HEK293 (cell line): ENCODE data around the gene MMAB.

Source experiments
- CTCF ChIA-PET: fragments of 350-600 bp; formaldehyde crosslinking; extraction: SDS; loops from one replicate; lab custom pipeline; 2021; ENCODE audit warnings: antibody characterized with exemption; lab: Yijun Ruan, JAX
- POLR2A ChIA-PET: fragments of 300-600 bp; formaldehyde crosslinking; extraction: SDS; loops from one replicate; lab custom pipeline; 2020; ENCODE audit warnings: antibody characterized with exemption, inconsistent platforms; lab: Yijun Ruan, JAX
- H3K27ac ChIP-seq: fragments of 200-500 bp; sonication (Bioruptor generic); 2 replicates; pipeline ENCODE4 v1.5.1; 2014; ENCODE audit warnings: low read depth, low read length, control low read depth, inconsistent platforms; ENCODE audit errors: extremely low read depth
- H3K36me3 ChIP-seq, 2 experiments: fragments of 200-500 bp in 1 of 2; sonication (Bioruptor generic) in 1 of 2; 1 replicate in 1 of 2; 2 replicates in 1 of 2; pipeline ENCODE4 v1.5.1; 2014 to 2017; ENCODE audit warnings: inconsistent platforms in 2 of 2, low read length in 2 of 2; ENCODE audit not compliant: control insufficient read depth in 2 of 2, insufficient read depth in 1 of 2
- H3K4me1 ChIP-seq: fragments of 200-500 bp; sonication (Bioruptor generic); 2 replicates; pipeline ENCODE4 v1.5.1; 2014; ENCODE audit warnings: mild to moderate bottlenecking, low read length, inconsistent platforms; ENCODE audit not compliant: control insufficient read depth, insufficient read depth
- H3K4me3 ChIP-seq: 2 replicates; pipeline ENCODE4 v1.5.1; 2011; ENCODE audit warnings: low read depth, mild to moderate bottlenecking, control low read depth, low read length, moderate library complexity
- H3K9me3 ChIP-seq: fragments of 200-500 bp; sonication (Bioruptor generic); 2 replicates; pipeline ENCODE4 v1.5.1; 2014; ENCODE audit warnings: low read depth, low read length, inconsistent platforms; ENCODE audit not compliant: control insufficient read depth, insufficient read depth
- KLF16 ChIP-seq: fragments of 450-650 bp; formaldehyde crosslinking; IDR thresholded peaks from 2 replicates; pipeline ENCODE4 v1.5.1; 2017; ENCODE audit warnings: missing biosample characterization, missing genetic modification characterization
- MYNN ChIP-seq: fragments of 450-650 bp; formaldehyde crosslinking; IDR thresholded peaks from 2 replicates; pipeline ENCODE4 v1.5.1; 2016; ENCODE audit warnings: missing biosample characterization, missing genetic modification characterization, borderline replicate concordance
- OVOL3 ChIP-seq: fragments of 450-650 bp; formaldehyde crosslinking; IDR thresholded peaks from 2 replicates; pipeline ENCODE4 v1.5.1; 2016; ENCODE audit warnings: missing biosample characterization, missing genetic modification characterization
- RBAK ChIP-seq: fragments of 450-650 bp; formaldehyde crosslinking; IDR thresholded peaks from 2 replicates; pipeline ENCODE4 v1.5.1; 2016; ENCODE audit warnings: missing biosample characterization, missing genetic modification characterization
- REPIN1 ChIP-seq: fragments of 450-650 bp; formaldehyde crosslinking; IDR thresholded peaks from 2 replicates; pipeline ENCODE4 v1.5.1; 2017; ENCODE audit warnings: missing biosample characterization, missing genetic modification characterization, low read depth
- SP3 ChIP-seq: fragments of 450-650 bp; formaldehyde crosslinking; IDR thresholded peaks from 2 replicates; pipeline ENCODE4 v1.5.1; 2016; ENCODE audit warnings: missing biosample characterization, missing genetic modification characterization
- WT1 ChIP-seq: fragments of 450-650 bp; formaldehyde crosslinking; IDR thresholded peaks from 2 replicates; pipeline ENCODE4 v1.5.1; 2016; ENCODE audit warnings: missing biosample characterization, missing genetic modification characterization
- ZBTB17 ChIP-seq: fragments of 450-650 bp; formaldehyde crosslinking; IDR thresholded peaks from 2 replicates; pipeline ENCODE4 v1.5.1; 2016; ENCODE audit warnings: missing biosample characterization, missing genetic modification characterization
- ZBTB44 ChIP-seq: fragments of 450-650 bp; IDR thresholded peaks from 2 replicates; pipeline ENCODE4 v1.5.1; 2018; ENCODE audit warnings: missing biosample characterization, mild to moderate bottlenecking, missing genetic modification characterization
- ZEB2 ChIP-seq: fragments of 450-650 bp; formaldehyde crosslinking; IDR thresholded peaks from 2 replicates; pipeline ENCODE4 v1.5.1; 2016; ENCODE audit warnings: missing biosample characterization, missing genetic modification characterization
- ZFP69B ChIP-seq: fragments of 450-650 bp; formaldehyde crosslinking; IDR thresholded peaks from 2 replicates; pipeline ENCODE4 v1.5.1; 2016; ENCODE audit warnings: missing biosample characterization, missing genetic modification characterization
- ZNF114 ChIP-seq: fragments of 450-650 bp; formaldehyde crosslinking; IDR thresholded peaks from 2 replicates; pipeline ENCODE4 v1.5.0; 2017; ENCODE audit warnings: missing biosample characterization, missing genetic modification characterization
- ZNF140 ChIP-seq: fragments of 450-650 bp; formaldehyde crosslinking; IDR thresholded peaks from 2 replicates; pipeline ENCODE4 v1.5.1; 2016; ENCODE audit warnings: missing biosample characterization, missing genetic modification characterization
- ZNF157 ChIP-seq: fragments of 450-650 bp; formaldehyde crosslinking; IDR thresholded peaks from 2 replicates; pipeline ENCODE4 v1.5.1; 2016; ENCODE audit warnings: missing biosample characterization, missing genetic modification characterization
- ZNF174 ChIP-seq: fragments of 450-650 bp; formaldehyde crosslinking; IDR thresholded peaks from 2 replicates; pipeline ENCODE4 v1.5.0; 2017; ENCODE audit warnings: missing biosample characterization, mild to moderate bottlenecking, missing genetic modification characterization
- ZNF202 ChIP-seq: fragments of 450-650 bp; formaldehyde crosslinking; IDR thresholded peaks from 2 replicates; pipeline ENCODE4 v1.5.1; 2016; ENCODE audit warnings: missing biosample characterization, missing genetic modification characterization, borderline replicate concordance
- ZNF335 ChIP-seq: fragments of 450-650 bp; formaldehyde crosslinking; conservative IDR thresholded peaks from 2 replicates; pipeline ENCODE4 v1.5.1; 2016; ENCODE audit warnings: missing biosample characterization, missing genetic modification characterization
- ZNF350 ChIP-seq: fragments of 450-650 bp; formaldehyde crosslinking; IDR thresholded peaks from 2 replicates; pipeline ENCODE4 v1.5.0; 2017; ENCODE audit warnings: missing biosample characterization, mild to moderate bottlenecking, missing genetic modification characterization
- ZNF391 ChIP-seq: fragments of 450-650 bp; formaldehyde crosslinking; IDR thresholded peaks from 2 replicates; pipeline ENCODE4 v1.5.1; 2016; ENCODE audit warnings: low read depth, missing biosample characterization, missing genetic modification characterization, borderline replicate concordance
- ZNF416 ChIP-seq: fragments of 450-650 bp; formaldehyde crosslinking; IDR thresholded peaks from 2 replicates; pipeline ENCODE4 v1.5.1; 2016; ENCODE audit warnings: missing biosample characterization, missing genetic modification characterization
- ZNF48 ChIP-seq: fragments of 450-650 bp; formaldehyde crosslinking; IDR thresholded peaks from 2 replicates; pipeline ENCODE4 v1.5.1; 2016; ENCODE audit warnings: missing biosample characterization, missing genetic modification characterization
- ZNF561 ChIP-seq: fragments of 450-650 bp; IDR thresholded peaks from 2 replicates; pipeline ENCODE4 v1.5.1; 2018; ENCODE audit warnings: missing biosample characterization, missing genetic modification characterization, borderline replicate concordance
- ZNF624 ChIP-seq: fragments of 450-650 bp; formaldehyde crosslinking; IDR thresholded peaks from 2 replicates; pipeline ENCODE4 v1.5.1; 2017; ENCODE audit warnings: missing biosample characterization, missing genetic modification characterization
- ZNF639 ChIP-seq: fragments of 450-650 bp; formaldehyde crosslinking; IDR thresholded peaks from 2 replicates; pipeline ENCODE4 v1.5.1; 2016; ENCODE audit warnings: missing biosample characterization, missing genetic modification characterization
- ZNF658 ChIP-seq: fragments of 450-650 bp; formaldehyde crosslinking; IDR thresholded peaks from 2 replicates; pipeline ENCODE4; 2016; ENCODE audit warnings: missing biosample characterization, missing genetic modification characterization

The MMAB gene

DNA sequence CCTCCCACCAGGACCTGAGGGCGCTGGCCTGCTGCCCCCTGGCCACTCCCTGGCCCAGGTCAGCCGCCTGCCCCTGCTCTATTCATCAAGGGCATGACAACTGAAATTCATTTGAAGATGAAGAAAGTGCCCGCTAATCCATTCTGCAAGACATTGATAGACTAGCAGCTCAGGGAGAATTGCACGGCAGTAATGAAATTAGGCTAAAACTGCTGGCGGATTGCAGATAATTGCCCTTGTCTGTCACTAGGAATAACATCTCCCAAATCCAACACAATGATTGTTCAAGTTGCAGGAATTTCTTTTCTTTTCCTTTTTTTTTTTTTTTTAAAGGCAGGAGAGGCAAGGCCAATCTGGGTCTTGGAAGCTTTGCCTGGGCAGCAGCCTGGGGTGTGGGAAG lies 44.8 kb upstream of the MMAB start:
- ChIA-PET CTCF (no interaction called here), POLR2A (no interaction called here)

DNA sequence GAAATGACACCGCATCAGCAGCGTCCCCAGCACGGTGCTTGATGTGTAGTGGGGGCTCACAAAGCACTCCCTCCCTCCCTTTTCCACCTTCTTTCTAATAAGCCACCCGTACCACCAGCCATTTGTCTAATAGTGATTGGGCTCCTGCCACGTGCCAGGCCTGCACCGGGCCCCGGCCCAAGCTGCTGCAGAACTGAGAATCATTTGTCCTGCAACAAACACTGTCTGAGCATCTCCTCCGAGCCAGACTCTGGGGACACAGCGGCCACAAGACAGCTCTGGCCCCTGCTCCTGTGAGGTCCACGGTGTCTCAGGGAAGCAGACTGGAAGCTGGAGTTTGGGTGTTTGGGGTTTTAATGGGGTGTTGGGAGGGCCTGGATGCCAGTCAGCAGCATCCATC lies 44.2 kb upstream of the MMAB start:
- H3K9me3 ChIP-seq: no peaks in the 10 kb centered on the region
- H3K4me3 ChIP-seq: no peak overlapping the region
- TF ChIP-seq ZNF350: no peak
- no peak for TF ChIP-seq ZBTB44
- no peak for TF ChIP-seq ZFP69B (tag by site-specific recombination)
- no peak for TF ChIP-seq ZNF48 (tag by site-specific recombination)
- TF ChIP-seq ZNF639 (tag by site-specific recombination): no peak
- no peak for TF ChIP-seq ZNF157 (tag by site-specific recombination)
- no peak for TF ChIP-seq RBAK (tag by site-specific recombination)
- TF ChIP-seq ZNF140 (tag by site-specific recombination): no peak
- TF ChIP-seq ZNF202 (tag by site-specific recombination): no peak
- no peak for TF ChIP-seq ZNF114
- TF ChIP-seq ZNF658 (tag by site-specific recombination): no peak
- TF ChIP-seq ZNF391 (tag by site-specific recombination): no peak
- TF ChIP-seq KLF16: no peak
- no peak for TF ChIP-seq ZEB2 (tag by site-specific recombination)
- ChIA-PET POLR2A (no interaction called here), CTCF (no interaction called here)
- H3K27ac ChIP-seq: no peak overlapping the region
- H3K36me3 ChIP-seq: no peaks in the 10 kb centered on the region
- H3K4me1 ChIP-seq: no peaks in the 10 kb centered on the region

More for the DNA sequence above, 44.8 kb upstream of the MMAB start:
- TF ChIP-seq ZNF624 (tag by site-specific recombination) (no peak), ZNF561 (tag by site-specific recombination) (no peak), ZNF335 (tag by site-specific recombination) (no peak), ZBTB17 (no peak), WT1 (no peak), OVOL3 (tag by site-specific recombination) (no peak), ZNF416 (tag by site-specific recombination) (no peak), ZNF202 (tag by site-specific recombination) (no peak)
- Histone ChIP-seq H3K9me3 (no peaks in the 10 kb centered on the region), H3K4me1 (no peaks in the 10 kb centered on the region), H3K36me3 (no peaks in the 10 kb centered on the region), H3K27ac (no peak overlapping the region), H3K4me3 (no peak overlapping the region)

DNA sequence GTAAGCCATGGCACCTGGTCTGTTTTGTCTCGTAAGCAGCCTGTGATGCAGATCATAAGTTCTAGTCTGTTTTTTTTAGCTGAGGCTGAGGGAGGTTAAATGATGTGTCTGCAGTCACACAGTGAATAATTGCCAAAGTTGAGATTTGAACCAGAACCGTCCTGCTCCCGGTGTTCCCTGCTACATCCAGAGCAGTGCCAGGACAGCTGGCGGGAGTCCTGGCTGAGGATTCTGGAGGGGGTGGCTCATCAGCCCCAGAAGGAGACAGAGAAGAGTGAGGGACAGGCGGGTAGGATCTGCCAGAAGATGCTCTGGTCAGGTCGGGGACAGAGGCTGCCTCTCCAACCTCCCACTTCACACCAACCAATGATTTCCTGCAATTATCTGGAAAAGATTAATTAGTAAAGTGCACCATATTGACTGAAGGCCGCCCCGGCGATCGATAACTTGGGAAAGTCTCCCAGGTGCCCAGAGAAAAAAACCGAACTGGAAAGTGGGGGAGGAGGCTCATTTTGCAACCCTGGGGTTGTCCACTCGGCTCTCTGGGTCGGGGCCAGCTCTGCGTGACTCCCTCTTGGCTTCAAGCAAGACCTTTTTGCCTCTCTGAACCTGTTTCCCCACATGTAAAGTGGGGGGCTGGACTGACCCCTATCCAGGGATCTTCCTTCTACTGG lies 42.4 kb upstream of the MMAB start:
- TF ChIP-seq ZNF174 (tag by site-specific recombination): no peak
- no peak for TF ChIP-seq SP3 (tag by site-specific recombination)
- TF ChIP-seq REPIN1 (tag by site-specific recombination): no peak
- no peak for TF ChIP-seq MYNN (tag by site-specific recombination)
- POLR2A ChIA-PET: no interaction called here
- H3K9me3 ChIP-seq: no peaks in the 10 kb centered on the region
- CTCF ChIA-PET: interaction anchor here (0.6 to 0.7 kb wide), 2 partner anchors 97 to 596 kb away, joined by 3 read pairs; no protein-coding TSS in a partner anchor
- H3K4me1 ChIP-seq: no peaks in the 10 kb centered on the region
- H3K27ac ChIP-seq: no peak overlapping the region
- H3K36me3 ChIP-seq: no peaks in the 10 kb centered on the region
- no peak overlapping the region for H3K4me3 ChIP-seq
